CD4-positive, alpha-beta T cell (primary cell): ENCODE data around the gene CCNT2. TPM values are rescaled to one million over a fixed set of nuclear protein-coding genes. Genes with fewer than 3 reads are reported as not detected.
A peak's percentile ranks its signal among the peaks of the same experiment; 100 is the strongest.

Experiments used
- ATAC-seq: fragments of 200-7000 bp; cut with Tn5 transposase; one replicate; pipeline ENCODE4 v1.10.0; 2022; ENCODE audit warnings: mild to moderate bottlenecking; ENCODE audit not compliant: poor library complexity
- CTCF ChIA-PET: fragments of 350-600 bp; sonication (Branson Sonifier 250); formaldehyde crosslinking; loops from one replicate; lab custom pipeline; 2021; ENCODE audit warnings: antibody characterized with exemption, inconsistent platforms; lab: Charles Lee
- POLR2A ChIA-PET: fragments of 350-600 bp; sonication (Branson Sonifier 250); formaldehyde crosslinking; loops from one replicate; lab custom pipeline; 2021; ENCODE audit warnings: antibody characterized with exemption, inconsistent platforms; lab: Charles Lee
- DNase-seq, 14 experiments: peaks; one replicate each; pipeline ENCODE4 v3.0.0-alpha.2; 2013 to 2020; ENCODE audit warnings: mixed read lengths in 2 of 14
- H3K27ac ChIP-seq, 2 donors: one replicate each; pipeline versions ENCODE4 v1.5.1 to v1.7.0; 2013; ENCODE audit warnings: low read length in 2 of 2, low read depth in 1 of 2, mild to moderate bottlenecking in 1 of 2
- H3K27me3 ChIP-seq, 2 experiments: 1 replicate in 1 of 2; 2 replicates in 1 of 2; pipeline versions ENCODE4 v1.6.1 to v1.7.0; 2013; ENCODE audit warnings: low read length in 2 of 2, control low read depth in 1 of 2, mild to moderate bottlenecking in 1 of 2, moderate library complexity in 1 of 2; ENCODE audit not compliant: insufficient read depth in 2 of 2, control insufficient read depth in 1 of 2
- H3K36me3 ChIP-seq: one replicate; pipeline ENCODE4 v1.6.1; 2013; ENCODE audit warnings: low read length, control low read depth; ENCODE audit not compliant: insufficient read depth
- H3K4me1 ChIP-seq: one replicate; pipeline ENCODE4 v1.6.1; 2013; ENCODE audit warnings: low read length, control low read depth; ENCODE audit not compliant: insufficient read depth
- H3K4me3 ChIP-seq: one replicate; pipeline ENCODE4 v1.5.1; 2013; ENCODE audit warnings: mild to moderate bottlenecking, low read length, moderate library complexity
- H3K9me3 ChIP-seq, 2 experiments: 1 replicate in 1 of 2; 2 replicates in 1 of 2; pipeline versions ENCODE4 v1.6.1 to v1.7.0; 2013; ENCODE audit warnings: low read length in 2 of 2, mild to moderate bottlenecking in 2 of 2, control low read depth in 1 of 2, moderate library complexity in 1 of 2; ENCODE audit not compliant: control insufficient read depth in 1 of 2, insufficient read depth in 1 of 2
- H3K27ac Mint-ChIP-seq: one replicate; pipeline ENCODE4 v1.8.0; 2020; ENCODE audit warnings: mixed read lengths
- H3K27me3 Mint-ChIP-seq: one replicate; pipeline ENCODE4 v1.8.0; 2021; ENCODE audit warnings: mixed read lengths
- H3K36me3 Mint-ChIP-seq: one replicate; pipeline ENCODE4 v1.8.0; 2021; ENCODE audit warnings: low read depth, mixed read lengths
- H3K4me1 Mint-ChIP-seq: one replicate; pipeline ENCODE4 v1.8.0; 2021; ENCODE audit warnings: low read depth, mixed read lengths
- H3K4me3 Mint-ChIP-seq: one replicate; pipeline ENCODE4 v1.8.0; 2020; ENCODE audit warnings: mild to moderate bottlenecking, mixed read lengths
- H3K9me3 Mint-ChIP-seq: one replicate; pipeline ENCODE4 v1.8.0; 2020; ENCODE audit warnings: mixed read lengths
- intact Hi-C, 2 experiments: fragments of 100-400 bp; cut with DNase I in 1 of 2; cut with micrococcal nuclease in 1 of 2; formaldehyde crosslinking; loops; one replicate each; pipeline versions ENCODE4 v1.15.1 to v1.9.0; 2023 to 2025; cut with DNase I, micrococcal nuclease
- total RNA-seq, 174 experiments: library from RNA in 2 of 174; stranded (reverse) in 2 of 174; gene quantifications; one replicate each; pipeline ENCODE4 v1.2.3 and lab custom pipeline; 2021 to 2026
- TF ChIP-seq, protein P1 (sequence below): fragments of 200-600 bp; IDR thresholded peaks from one replicate; pipeline ENCODE4 v1.8.0; 2022; ENCODE audit warnings: antibody characterized with exemption, mild to moderate bottlenecking

The CCNT2 gene
- total RNA-seq, 2 experiments from 2014 or later: 62.1 to 67.5 TPM

DNA sequence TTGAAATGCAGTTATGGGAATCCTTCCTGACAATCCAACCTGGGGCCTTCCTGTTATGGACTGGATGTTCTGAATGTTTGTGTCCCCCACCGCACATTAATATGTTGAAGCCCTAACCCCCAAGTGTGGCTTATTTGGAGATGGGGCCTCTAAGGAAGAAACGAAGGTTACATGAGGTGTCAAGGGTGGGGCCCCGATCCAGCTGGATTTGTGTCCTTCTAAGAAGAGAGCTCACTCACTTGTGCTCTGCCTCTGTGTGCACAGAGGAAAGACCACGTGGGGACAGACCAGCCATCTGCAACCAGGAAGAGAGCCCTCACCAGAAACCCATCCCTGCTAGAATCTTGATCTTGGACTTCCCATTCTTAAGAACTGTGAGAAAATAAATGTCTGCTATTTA is 84.2 kb downstream of the CCNT2 start:
- ChIA-PET CTCF (interaction anchor here (1.8 to 5.2 kb wide), 3 partner anchors 145 to 707 kb away, joined by 5 to 38 read pairs (median 6); no protein-coding TSS in a partner anchor), POLR2A (interaction anchor here (1.7 kb wide), 1 partner anchor 528 kb away, joined by 4 read pairs; the partner anchor contains the start of genes R3HDM1 and ZRANB3)
- Mint-ChIP-seq H3K4me1 (peaks cover 5% of the 10 kb centered on the region), H3K27ac (no peak overlapping the region), H3K27me3 (peaks cover 20% of the 10 kb centered on the region), H3K9me3 (no peaks in the 10 kb centered on the region), H3K36me3 (no peaks in the 10 kb centered on the region), H3K4me3 (no peak overlapping the region)
- intact Hi-C loops: loop anchor here (5.0 to 10.0 kb wide), 3 partner anchors 152 to 469 kb away; no protein-coding TSS in a partner anchor
- Histone ChIP-seq H3K36me3 (no peaks in the 10 kb centered on the region), H3K27me3 (peaks cover 0 to 6% of the 10 kb centered on the region in 2 experiments), H3K9me3 (no peaks in the 10 kb centered on the region), H3K4me3 (no peak overlapping the region), H3K27ac (no peak overlapping the region), H3K4me1 (peaks cover 6% of the 10 kb centered on the region)
- DNase-seq (no peak), ATAC-seq (no peak)
- TF ChIP-seq, protein P1, sequence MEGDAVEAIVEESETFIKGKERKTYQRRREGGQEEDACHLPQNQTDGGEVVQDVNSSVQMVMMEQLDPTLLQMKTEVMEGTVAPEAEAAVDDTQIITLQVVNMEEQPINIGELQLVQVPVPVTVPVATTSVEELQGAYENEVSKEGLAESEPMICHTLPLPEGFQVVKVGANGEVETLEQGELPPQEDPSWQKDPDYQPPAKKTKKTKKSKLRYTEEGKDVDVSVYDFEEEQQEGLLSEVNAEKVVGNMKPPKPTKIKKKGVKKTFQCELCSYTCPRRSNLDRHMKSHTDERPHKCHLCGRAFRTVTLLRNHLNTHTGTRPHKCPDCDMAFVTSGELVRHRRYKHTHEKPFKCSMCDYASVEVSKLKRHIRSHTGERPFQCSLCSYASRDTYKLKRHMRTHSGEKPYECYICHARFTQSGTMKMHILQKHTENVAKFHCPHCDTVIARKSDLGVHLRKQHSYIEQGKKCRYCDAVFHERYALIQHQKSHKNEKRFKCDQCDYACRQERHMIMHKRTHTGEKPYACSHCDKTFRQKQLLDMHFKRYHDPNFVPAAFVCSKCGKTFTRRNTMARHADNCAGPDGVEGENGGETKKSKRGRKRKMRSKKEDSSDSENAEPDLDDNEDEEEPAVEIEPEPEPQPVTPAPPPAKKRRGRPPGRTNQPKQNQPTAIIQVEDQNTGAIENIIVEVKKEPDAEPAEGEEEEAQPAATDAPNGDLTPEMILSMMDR: no peak

DNA sequence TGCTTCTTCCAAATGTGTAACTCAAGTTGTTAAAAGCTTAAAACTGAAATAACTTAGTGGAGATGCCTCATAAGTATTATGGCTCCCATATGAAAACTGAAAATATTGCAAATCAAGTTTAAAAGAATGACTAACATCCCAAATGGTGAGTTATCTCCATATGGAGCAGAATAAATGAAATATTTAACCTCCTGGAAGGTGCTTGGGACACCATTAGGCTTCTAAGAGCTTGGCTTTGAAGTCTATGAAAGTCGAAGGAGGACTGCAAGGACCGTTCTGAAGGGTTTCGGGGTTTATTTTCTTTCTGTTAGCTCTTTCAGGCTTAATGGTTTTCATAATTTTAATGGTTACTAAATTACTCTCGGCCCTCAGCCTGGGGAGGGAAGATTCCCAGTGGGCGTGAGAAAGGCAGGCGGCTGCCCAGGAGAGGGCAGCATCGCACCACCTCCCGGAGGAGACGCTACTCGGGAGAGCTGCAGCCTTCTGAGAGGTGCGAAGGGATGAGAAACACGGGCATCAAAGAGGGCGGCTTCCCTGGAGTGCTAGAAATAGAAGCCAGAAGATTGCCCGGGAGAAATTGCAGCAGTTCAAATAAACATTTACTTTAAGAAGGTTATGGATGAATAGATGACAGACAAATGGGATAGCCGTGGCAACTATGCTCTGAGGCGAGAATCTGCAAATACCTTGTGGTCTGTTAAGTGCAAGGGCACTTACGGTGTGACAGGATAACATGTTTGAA is 85.6 kb downstream of the CCNT2 start:
- no peak overlapping the region for H3K27ac Mint-ChIP-seq
- H3K27me3 ChIP-seq: peaks cover 0 to 6% of the 10 kb centered on the region in 2 experiments
- TF ChIP-seq, protein P1: peak; percentile 98
- POLR2A ChIA-PET: interaction anchor here (1.2 kb wide), 3 partner anchors 527 to 706 kb away, joined by 4 to 5 read pairs (median 5); partner anchors contain the start of genes R3HDM1 and ZRANB3
- H3K27me3 Mint-ChIP-seq: peaks cover 20% of the 10 kb centered on the region
- intact Hi-C loops: loop anchor here (1.0 to 10.0 kb wide), 6 partner anchors 151 to 706 kb away; no protein-coding TSS in a partner anchor
- no peak overlapping the region for H3K4me3 ChIP-seq
- no peaks in the 10 kb centered on the region for H3K9me3 Mint-ChIP-seq
- peaks cover 6% of the 10 kb centered on the region for H3K4me1 ChIP-seq
- DNase-seq (peak; percentile 33 to 81 (median 64)), ATAC-seq (peak; percentile 83)
- H3K4me3 Mint-ChIP-seq: no peak overlapping the region
- peaks cover 5% of the 10 kb centered on the region for H3K4me1 Mint-ChIP-seq
- H3K9me3 ChIP-seq: no peaks in the 10 kb centered on the region
- H3K36me3 Mint-ChIP-seq: no peaks in the 10 kb centered on the region
- no peak overlapping the region for H3K27ac ChIP-seq
- H3K36me3 ChIP-seq: no peaks in the 10 kb centered on the region
- CTCF ChIA-PET: interaction anchor here (0.6 to 5.2 kb wide), 23 partner anchors 9 to 709 kb away, joined by 3 to 38 read pairs (median 4); partner anchors contain the start of genes CCNT2, R3HDM1 and ZRANB3

DNA sequence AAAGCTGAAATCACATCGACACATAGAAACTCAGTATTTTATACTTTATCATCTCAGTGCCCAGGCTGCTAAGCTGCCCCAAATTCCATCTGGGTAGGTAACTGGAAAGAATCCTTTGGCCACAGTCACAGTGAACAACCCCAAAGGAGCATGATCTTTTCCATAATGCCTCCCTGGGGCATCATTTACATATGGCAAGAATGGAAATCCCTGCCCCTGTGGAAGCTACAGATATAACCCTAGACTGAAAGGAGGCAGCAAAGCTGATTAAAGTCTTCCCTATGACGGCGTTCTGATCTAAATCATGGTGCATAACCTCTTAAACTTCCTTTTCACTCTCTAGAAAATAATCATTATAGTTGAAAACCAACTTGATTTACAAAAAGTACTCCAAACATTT is 87.1 kb downstream of the CCNT2 start:
- ChIA-PET CTCF (interaction anchor here (1.3 to 5.2 kb wide), 2 partner anchors 120 to 704 kb away, joined by 3 to 38 read pairs; no protein-coding TSS in a partner anchor), POLR2A (no interaction called here)
- Histone ChIP-seq H3K27me3 (peaks cover 0 to 6% of the 10 kb centered on the region in 2 experiments), H3K4me1 (peaks cover 6% of the 10 kb centered on the region), H3K9me3 (no peaks in the 10 kb centered on the region), H3K36me3 (no peaks in the 10 kb centered on the region), H3K27ac (no peak overlapping the region), H3K4me3 (no peak overlapping the region)
- H3K27me3 Mint-ChIP-seq: peaks cover 20% of the 10 kb centered on the region
- H3K27ac Mint-ChIP-seq: no peak overlapping the region
- no peaks in the 10 kb centered on the region for H3K9me3 Mint-ChIP-seq
- H3K36me3 Mint-ChIP-seq: no peaks in the 10 kb centered on the region
- H3K4me3 Mint-ChIP-seq: no peak overlapping the region
- ATAC-seq (no peak), DNase-seq (no peak)
- peaks cover 5% of the 10 kb centered on the region for H3K4me1 Mint-ChIP-seq
- intact Hi-C loops: loop anchor here (1.0 to 10.0 kb wide), 4 partner anchors 47 to 595 kb away; partner anchors contain the start of gene RAB3GAP1 (in 1 of the 2)
- TF ChIP-seq, protein P1: no peak

Other genes starting within 250 kb of the CCNT2 start
- under 1 TPM; 0.14 to 0.47 TPM for gene TMEM163, start 199.8 kb upstream of the CCNT2 start, total RNA-seq
- gene ACMSD, start 80.2 kb upstream of the CCNT2 start, total RNA-seq: not detected
- gene MAP3K19, start 128.6 kb downstream of the CCNT2 start, total RNA-seq: not detected
- 10 to 100 TPM; 35.9 to 37.0 TPM for gene RAB3GAP1, start 133.5 kb downstream of the CCNT2 start, total RNA-seq